ENCODE measurements around the gene SF3A2. TPM values are rescaled to one million over a fixed set of nuclear protein-coding genes. Genes with fewer than 3 reads are reported as not detected.

Gene SF3A2
- total RNA-seq, 1 donor from 2014 or later, result 71.2 TPM

- Histone ChIP-seq H3K4me1 (peaks cover 21% of the 10 kb centered on the region), H3K27me3 (no peaks in the 10 kb centered on the region), H3K4me3 (no peak overlapping the region), H3K36me3 (peaks cover 3 to 50% of the 10 kb centered on the region in 2 donors), H3K9me3 (no peaks in the 10 kb centered on the region), H3K27ac (no peak overlapping the region)
- no peak for TF ChIP-seq POLR2AphosphoS5 (IDR thresholded peaks at IDR 0.05; ENCODE audit: insufficient read depth in 1 of 2, low read depth in 1 of 2)
- TF ChIP-seq, protein P1, sequence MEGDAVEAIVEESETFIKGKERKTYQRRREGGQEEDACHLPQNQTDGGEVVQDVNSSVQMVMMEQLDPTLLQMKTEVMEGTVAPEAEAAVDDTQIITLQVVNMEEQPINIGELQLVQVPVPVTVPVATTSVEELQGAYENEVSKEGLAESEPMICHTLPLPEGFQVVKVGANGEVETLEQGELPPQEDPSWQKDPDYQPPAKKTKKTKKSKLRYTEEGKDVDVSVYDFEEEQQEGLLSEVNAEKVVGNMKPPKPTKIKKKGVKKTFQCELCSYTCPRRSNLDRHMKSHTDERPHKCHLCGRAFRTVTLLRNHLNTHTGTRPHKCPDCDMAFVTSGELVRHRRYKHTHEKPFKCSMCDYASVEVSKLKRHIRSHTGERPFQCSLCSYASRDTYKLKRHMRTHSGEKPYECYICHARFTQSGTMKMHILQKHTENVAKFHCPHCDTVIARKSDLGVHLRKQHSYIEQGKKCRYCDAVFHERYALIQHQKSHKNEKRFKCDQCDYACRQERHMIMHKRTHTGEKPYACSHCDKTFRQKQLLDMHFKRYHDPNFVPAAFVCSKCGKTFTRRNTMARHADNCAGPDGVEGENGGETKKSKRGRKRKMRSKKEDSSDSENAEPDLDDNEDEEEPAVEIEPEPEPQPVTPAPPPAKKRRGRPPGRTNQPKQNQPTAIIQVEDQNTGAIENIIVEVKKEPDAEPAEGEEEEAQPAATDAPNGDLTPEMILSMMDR (IDR thresholded peaks at IDR 0.05), result no peak
- TF ChIP-seq POLR2A (IDR thresholded peaks at IDR 0.05), result no peak
- no peak for DNase-seq (ENCODE audit: extremely low spot score in 2 of 2)
- intact Hi-C loops (cut with DNase I), result no loop called here
Measured at GRCh38 chr19:2210987-2211740, 25.5 kb upstream of the SF3A2 start.

DNA sequence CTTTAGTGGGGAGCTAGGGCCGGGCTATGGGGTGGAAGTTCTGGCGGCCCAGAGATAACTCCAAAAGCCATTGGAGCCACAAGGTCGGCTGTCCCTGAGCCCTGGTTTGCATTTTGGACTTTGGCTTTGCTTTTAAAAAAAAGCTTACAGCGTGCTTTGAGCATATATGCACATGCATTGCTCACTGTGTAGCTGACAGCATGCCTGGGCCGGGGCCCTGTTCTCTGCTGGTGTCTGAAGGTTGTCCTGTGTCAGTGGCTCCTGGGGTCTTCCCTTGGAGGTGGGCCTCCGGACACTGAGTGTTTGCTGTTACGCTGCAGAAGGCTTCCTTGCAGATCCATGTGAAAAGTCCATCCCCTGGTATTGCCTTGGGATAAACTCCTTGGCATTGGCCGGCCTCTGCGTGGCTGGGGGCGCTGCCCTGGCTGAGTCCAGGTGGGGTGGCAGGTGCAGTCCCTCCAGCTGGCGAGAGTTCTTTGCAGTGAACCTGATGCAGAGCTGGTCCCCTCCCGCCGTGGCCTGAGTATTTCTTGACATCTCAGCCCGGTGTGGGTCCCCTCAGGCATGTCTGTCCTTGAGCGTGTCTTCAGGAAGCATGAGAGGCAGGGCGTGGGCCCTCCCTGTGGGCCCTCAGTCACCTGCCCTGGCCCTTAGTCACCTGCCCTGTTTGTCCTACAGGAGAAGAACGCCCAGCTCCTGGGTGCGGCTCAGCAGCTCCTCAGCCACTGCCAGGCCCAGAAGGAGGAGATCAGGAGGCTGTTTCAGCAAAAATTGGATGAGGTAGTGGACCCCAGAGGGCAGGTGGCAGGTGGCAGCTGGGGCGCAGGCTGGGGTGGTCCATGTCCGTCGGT is 23.5 kb upstream of the SF3A2 start:
- H3K27me3 ChIP-seq, result no peaks in the 10 kb centered on the region
- DNase-seq (ENCODE audit: extremely low spot score in 2 of 2), result no peak
- H3K4me3 ChIP-seq, result no peak overlapping the region
- peaks cover 15% of the 10 kb centered on the region for H3K4me1 ChIP-seq
- peaks cover 3 to 62% of the 10 kb centered on the region in 2 donors for H3K36me3 ChIP-seq
- H3K27ac ChIP-seq, result peak overlapping the region; percentile 15
- no peaks in the 10 kb centered on the region for H3K9me3 ChIP-seq
- TF ChIP-seq POLR2A (IDR thresholded peaks at IDR 0.05) (no peak), POLR2AphosphoS5 (IDR thresholded peaks at IDR 0.05; ENCODE audit: insufficient read depth in 1 of 2, low read depth in 1 of 2) (no peak)
- TF ChIP-seq, protein P1 (IDR thresholded peaks at IDR 0.05), result no peak
- intact Hi-C loops (cut with DNase I), result no loop called here

DNA sequence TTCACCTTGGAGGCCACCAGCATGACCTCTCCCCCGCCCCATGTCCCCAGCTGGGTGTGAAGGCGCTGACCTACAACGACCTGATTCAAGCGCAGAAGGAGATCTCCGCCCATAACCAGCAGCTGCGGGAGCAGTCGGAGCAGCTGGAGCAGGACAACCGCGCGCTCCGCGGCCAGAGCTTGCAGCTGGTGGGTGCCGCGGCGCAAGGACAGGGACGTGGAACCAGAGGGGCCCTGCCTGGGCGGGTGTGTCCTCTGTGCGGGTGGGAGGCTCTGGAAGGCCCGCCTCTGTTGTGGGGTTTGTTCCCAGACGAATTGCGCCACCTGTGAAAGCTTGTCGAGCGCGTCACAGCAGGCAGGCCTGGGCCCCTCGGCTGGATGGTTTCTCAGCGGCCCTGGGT is 22.8 kb upstream of the SF3A2 start:
- H3K4me1 ChIP-seq, result peaks cover 11% of the 10 kb centered on the region
- H3K9me3 ChIP-seq, result no peaks in the 10 kb centered on the region
- TF ChIP-seq POLR2A (IDR thresholded peaks at IDR 0.05) (no peak), POLR2AphosphoS5 (IDR thresholded peaks at IDR 0.05; ENCODE audit: insufficient read depth in 1 of 2, low read depth in 1 of 2) (peak in 1 of 2 donors; percentile 6)
- TF ChIP-seq, protein P1 (IDR thresholded peaks at IDR 0.05), result no peak
- peaks cover 3 to 66% of the 10 kb centered on the region in 2 donors for H3K36me3 ChIP-seq
- intact Hi-C loops (cut with DNase I), result no loop called here
- H3K27me3 ChIP-seq, result no peaks in the 10 kb centered on the region
- no peak overlapping the region for H3K4me3 ChIP-seq
- no peak for DNase-seq (ENCODE audit: extremely low spot score in 2 of 2)
- peak overlapping the region; percentile 15 for H3K27ac ChIP-seq

GRCh38 chr19:2214251-2214650 is 22.4 kb upstream of the SF3A2 start:
- H3K27me3 ChIP-seq, result no peaks in the 10 kb centered on the region
- H3K4me1 ChIP-seq, result peaks cover 11% of the 10 kb centered on the region
- H3K9me3 ChIP-seq, result no peaks in the 10 kb centered on the region
- no peak overlapping the region for H3K27ac ChIP-seq
- peaks cover 3 to 71% of the 10 kb centered on the region in 2 donors for H3K36me3 ChIP-seq
- DNase-seq (ENCODE audit: extremely low spot score in 2 of 2), result no peak
- TF ChIP-seq POLR2AphosphoS5 (IDR thresholded peaks at IDR 0.05; ENCODE audit: insufficient read depth in 1 of 2, low read depth in 1 of 2) (no peak), POLR2A (IDR thresholded peaks at IDR 0.05) (no peak)
- TF ChIP-seq, protein P1 (IDR thresholded peaks at IDR 0.05), result no peak
- H3K4me3 ChIP-seq, result no peak overlapping the region
- intact Hi-C loops (cut with DNase I), result no loop called here

Measured in vagina (tissue), 2 donors.